ENCODE measurements around the gene WDR45B.

DNA sequence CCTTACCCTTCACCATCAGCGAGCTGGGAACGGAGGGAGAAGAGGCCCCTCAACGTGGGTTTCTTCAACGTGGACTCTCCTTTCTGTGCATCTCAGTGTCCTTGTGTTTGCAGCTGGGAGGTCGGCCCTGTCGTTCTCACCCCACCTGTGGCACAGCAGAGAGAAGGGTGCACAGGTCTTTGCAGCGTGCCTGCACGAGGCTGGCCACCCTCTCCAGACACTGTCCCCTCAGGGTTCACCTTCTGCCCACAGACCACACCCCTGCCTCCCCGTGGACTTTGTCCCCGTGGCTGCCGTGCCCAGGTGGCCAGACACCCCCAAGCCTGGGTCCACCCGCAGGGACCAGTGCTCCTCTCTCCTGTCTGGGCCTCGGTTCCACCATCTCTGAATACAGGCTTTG lies 7.3 kb upstream of the WDR45B start:
- TF ChIP-seq GATA2 (IDR thresholded peaks at IDR 0.05; ENCODE audit: low read depth, low read length): no peak
- no peak for TF ChIP-seq GATA3 (IDR thresholded peaks at IDR 0.05; ENCODE audit: low read depth, low read length)
